NCI-H1417 treated with DMSO at 0.1 percent for 48 hours (cell line): ENCODE measurements around the gene USP24.
"Not testable (repeated sequence)": the region's sequence is repeated elsewhere in the genome, so short reads cannot be mapped to it uniquely, and the experiment has no call there.

Source experiments
- DNase-seq: peaks from one replicate; lab custom pipeline; 2025; lab: John Stamatoyannopoulos, UW

USP24 gene

GRCh38 chr1:55038552-55038838, 176.7 kb downstream of the USP24 start:
- DNase-seq, result no peak

DNA sequence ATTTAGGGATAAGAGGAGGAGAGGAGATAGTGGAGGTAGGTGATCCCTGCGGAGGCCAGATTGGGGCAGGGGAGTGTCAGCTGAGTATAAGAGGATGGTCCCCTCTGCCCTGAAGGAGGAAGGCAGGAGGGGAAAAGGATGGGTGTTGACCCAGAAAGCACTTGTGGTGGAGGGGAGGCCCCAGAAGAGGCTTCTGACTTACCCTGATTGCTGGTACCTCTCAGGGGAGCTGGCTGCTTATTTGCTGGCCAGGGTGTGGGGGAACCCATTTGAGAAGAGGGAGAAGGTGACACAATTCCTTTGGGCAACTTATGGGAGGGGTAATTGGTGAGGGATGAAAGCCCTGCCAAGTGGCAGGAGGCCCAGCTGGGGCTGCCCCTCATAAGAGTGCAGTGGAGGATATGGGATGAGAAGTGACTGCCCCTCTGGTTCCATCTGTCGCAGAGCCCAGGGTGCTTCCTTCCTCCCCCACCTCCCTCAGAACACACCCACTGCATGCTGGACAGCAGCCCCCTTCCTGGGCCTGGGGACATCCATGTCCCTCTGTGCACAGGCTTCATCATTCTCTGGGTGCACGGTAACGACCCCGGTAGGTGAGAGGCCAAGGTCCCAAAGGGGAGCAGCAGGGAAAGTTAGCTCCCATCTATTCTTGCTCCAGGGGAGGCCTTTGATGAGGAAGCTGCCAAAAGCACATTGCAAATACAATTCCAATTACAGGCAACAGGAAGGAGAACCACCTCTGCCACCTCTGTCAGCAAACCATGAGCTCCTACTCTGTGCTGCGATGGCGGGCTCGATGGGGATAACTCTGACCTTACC, 177.2 kb downstream of the USP24 start:
- no peak for DNase-seq

DNA sequence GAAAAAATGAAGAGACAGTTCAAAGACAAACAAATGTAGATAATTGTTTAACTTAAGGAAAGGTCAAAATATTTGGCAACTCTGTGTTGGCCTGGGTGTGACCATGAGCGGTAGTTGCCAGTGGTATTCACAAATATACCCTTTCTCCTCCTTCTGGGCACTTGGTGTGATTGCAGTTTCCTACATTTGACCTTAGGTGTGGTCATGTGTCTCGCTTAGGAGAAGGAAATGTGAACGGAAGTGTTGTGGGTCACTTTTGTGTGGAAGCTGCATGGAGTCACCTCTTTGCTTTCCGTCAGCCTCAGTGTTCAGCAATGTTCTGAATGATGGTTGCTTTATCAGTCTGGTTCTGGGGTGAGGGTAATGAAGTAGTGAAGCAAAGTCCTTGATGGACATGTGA, 179.3 kb downstream of the USP24 start:
- no peak for DNase-seq

- DNase-seq, result no peak
These were observed 180.6 kb downstream of the USP24 start for GRCh38 chr1:55034476-55035133.

DNA sequence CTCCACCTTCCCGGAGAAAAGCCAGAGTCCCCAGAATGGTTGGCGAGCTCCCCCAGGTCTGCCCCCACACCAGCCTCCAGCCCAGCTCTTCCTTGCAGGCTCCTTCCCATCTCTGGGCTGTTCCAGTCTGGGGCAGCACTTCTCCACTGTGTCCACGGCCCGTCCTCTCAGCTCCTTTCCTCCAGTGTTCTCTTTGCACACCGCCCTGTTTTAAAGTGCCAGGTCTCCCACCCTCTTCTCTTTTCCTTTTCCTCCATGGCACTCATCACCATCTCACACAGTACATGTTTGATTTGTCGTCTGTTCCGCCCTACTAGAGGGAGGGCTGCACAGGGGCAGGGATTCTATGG, 181.9 kb downstream of the USP24 start:
- DNase-seq, result no peak

DNA sequence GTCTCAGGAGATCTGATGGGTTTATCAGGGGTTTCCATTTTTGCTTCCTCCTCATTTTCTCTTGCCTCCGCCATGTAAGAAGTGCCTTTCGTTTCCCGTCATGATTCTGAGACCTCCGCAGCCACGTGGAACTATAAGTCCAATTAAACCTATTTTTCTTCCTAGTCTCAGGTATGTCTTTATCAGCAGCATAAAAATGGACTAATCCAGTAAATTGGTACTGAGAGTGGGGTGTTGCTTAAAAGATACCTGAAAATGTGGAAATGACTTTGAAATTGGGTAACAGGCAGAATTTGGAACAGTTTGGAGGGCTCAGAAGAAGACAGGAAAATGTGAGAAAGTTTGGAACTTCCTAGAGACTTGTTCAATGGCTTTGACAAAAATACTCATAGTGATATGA, 184.1 kb downstream of the USP24 start:
- DNase-seq, result not testable (repeated sequence)

DNA sequence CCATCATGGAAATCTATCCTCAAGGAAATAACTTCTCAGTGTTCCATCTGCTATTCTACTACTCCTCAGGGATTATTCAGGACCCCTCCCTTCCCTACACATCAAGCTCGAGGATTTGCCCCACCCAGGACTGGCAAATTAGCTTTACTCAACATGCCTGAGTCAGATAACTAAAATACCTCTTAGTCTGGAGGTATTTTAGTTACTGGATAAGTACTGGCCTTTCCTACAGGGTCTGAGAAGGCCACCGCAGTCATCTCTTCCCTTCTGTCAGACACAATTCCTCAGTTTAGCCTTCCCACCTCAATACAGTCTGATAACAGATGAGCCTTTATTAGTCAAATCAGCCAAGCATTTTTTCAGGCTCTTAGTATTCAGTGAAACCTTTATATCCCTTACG, 188.5 kb downstream of the USP24 start:
- not testable (repeated sequence) for DNase-seq

- DNase-seq, result not testable (repeated sequence)
These were observed 191.0 kb downstream of the USP24 start for GRCh38 chr1:55024163-55024562.

GRCh38 chr1:55021942-55022546, 193.1 kb downstream of the USP24 start:
- DNase-seq, result no peak

DNA sequence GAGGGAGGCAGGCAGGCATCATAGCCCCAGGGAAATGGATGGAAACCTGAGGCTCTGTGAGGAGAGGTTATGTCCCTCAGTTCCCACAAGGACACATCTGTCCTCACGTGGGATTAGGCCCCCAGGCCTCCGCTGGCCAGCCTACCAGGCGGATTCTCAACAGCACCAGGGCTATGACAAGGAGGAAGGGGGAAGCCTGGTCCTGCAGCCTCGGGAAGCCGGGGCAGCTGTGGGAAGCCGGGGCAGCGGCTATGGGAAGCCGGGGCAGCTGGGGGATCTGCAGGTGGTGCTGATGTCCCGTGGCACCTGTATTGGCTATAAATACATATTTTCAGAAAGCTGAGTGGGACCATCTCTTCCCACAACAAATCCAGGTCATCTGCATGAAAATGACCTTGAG, 196.8 kb downstream of the USP24 start:
- DNase-seq, result no peak
